Thymus (tissue), 11 donors: ENCODE measurements around the gene KNCN. TPM values are rescaled to one million over a fixed set of nuclear protein-coding genes. Genes with fewer than 3 reads are reported as not detected.

Experiments used
- DNase-seq, 9 donors: peaks; one replicate each; pipeline ENCODE4 v3.0.0-alpha.2; 2013; ENCODE audit warnings: low spot score in 9 of 9, low read depth in 6 of 9, missing footprints in 1 of 9
- H3K27ac ChIP-seq, 2 donors: one replicate each; pipeline ENCODE4 v1.5.1; 2013; ENCODE audit warnings: control low read depth in 1 of 2, low read depth in 1 of 2, low read length in 1 of 2, mild to moderate bottlenecking in 1 of 2, moderate library complexity in 1 of 2
- H3K27me3 ChIP-seq, 2 donors: one replicate each; pipeline ENCODE4 v1.5.1; 2013; ENCODE audit warnings: low read length in 1 of 2; ENCODE audit not compliant: control insufficient read depth in 2 of 2, insufficient read depth in 1 of 2
- H3K36me3 ChIP-seq, 2 donors: one replicate each; pipeline ENCODE4 v1.5.1; 2013; ENCODE audit warnings: low read length in 1 of 2, mild to moderate bottlenecking in 1 of 2, moderate library complexity in 1 of 2; ENCODE audit not compliant: control insufficient read depth in 2 of 2, insufficient read depth in 2 of 2
- H3K4me1 ChIP-seq, 2 donors: one replicate each; pipeline ENCODE4 v1.5.1; 2013; ENCODE audit warnings: low read length in 2 of 2; ENCODE audit not compliant: control insufficient read depth in 2 of 2, insufficient read depth in 2 of 2
- H3K4me3 ChIP-seq, 2 donors: one replicate each; pipeline ENCODE4 v1.5.1; 2013; ENCODE audit warnings: low read length in 2 of 2, control low read depth in 1 of 2, mild to moderate bottlenecking in 1 of 2
- H3K9me3 ChIP-seq, 2 donors: one replicate each; pipeline ENCODE4 v1.5.1; 2013; ENCODE audit warnings: low read length in 1 of 2, mild to moderate bottlenecking in 1 of 2; ENCODE audit not compliant: control insufficient read depth in 2 of 2, insufficient read depth in 1 of 2
- WGBS: extraction: QIAGEN DNeasy Blood & Tissue Kit; methylation state at CpG from one replicate; pipeline ENCODE4 v1.1.7; 2013; 5-methylcytosine and 5-hydroxymethylcytosine counted together
- polyA plus RNA-seq: library from polyadenylated mRNA; stranded (reverse); fragments of 200-250 nt; gene quantifications from one replicate; pipeline ENCODE4 v1.2.3, GENCODE V29; 2013
- total RNA-seq: library from RNA; stranded (reverse); fragments of 120-200 nt; gene quantifications from one replicate; pipeline ENCODE4 v1.2.4, GENCODE V29; 2013
- donor health status: healthy.

The KNCN gene
- total and polyA plus RNA-seq, 2 donors = 0.05 TPM; not detected in 1

DNA sequence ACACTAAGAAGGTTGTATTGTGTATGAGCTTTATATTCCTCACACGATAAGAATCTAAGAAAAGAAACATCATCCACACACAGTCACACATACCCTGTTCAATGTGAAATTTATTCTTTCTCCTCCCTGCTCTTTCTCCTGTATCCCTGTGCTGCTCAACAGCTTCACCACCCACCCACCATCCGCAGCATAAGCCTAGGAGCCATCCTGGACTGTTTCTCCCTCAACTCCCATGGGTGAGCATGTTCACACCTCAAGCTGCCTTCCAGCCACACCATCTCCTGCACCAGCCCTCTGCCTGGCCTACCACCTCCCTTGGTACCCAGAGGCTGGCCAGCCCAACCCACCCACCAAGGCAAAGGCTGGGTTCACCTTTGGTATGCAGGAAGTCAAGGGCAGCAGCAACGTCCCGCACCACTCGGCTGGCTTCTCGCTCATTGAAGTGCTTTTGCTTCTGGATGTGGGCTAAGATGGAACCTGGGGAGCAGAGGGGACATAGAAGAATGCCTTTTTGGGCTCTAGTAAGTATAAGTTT, 20.3 kb upstream of the KNCN start:
- Histone ChIP-seq H3K4me3 (no peak overlapping the region), H3K36me3 (peaks cover 28 to 58% of the 10 kb centered on the region in 2 donors), H3K27ac (no peak overlapping the region), H3K4me1 (no peaks in the 10 kb centered on the region), H3K27me3 (no peaks in the 10 kb centered on the region), H3K9me3 (no peaks in the 10 kb centered on the region)
- WGBS = over 99% methylated on average over 6 of the region's 6 CpGs
- DNase-seq = no peak

DNA sequence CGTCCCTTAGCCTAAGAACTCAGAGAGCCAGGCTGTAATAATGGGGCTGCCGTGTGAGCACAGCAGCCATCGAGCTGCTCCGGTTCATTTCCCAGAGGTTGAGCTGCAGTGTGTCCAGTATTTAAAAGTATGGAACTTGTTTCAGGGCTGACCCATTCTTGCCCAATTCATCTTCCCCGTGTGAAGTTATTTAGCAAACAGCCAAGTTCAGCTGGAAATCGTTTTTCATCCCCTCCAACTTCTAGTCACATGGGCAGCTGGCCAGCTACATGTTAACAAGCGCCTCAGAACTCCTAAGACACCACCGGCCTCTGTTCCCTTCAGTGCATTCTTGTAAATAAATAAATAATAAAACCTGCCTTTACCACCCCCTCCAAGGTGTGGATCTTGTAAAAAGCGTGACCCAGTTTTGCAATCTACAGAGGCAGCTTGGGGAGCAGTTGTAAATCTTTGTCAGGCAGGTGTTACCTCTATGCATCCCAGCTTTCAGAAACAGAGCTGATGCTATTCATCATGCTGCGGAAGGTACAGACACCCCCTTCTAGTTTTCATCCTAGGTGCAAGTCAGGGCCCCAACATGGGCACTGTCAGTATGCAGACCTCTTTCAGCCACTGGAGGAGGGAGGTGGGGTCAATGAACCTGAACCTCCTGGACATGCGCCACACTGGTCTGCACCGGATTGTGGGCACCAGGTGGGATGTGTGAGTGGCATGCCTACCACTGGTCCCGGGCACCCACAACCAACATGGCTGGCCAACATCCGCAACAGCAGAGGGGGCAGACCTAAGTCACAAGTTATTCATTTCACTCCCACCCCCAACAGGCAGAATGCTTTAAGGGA, 18.7 kb upstream of the KNCN start:
- Histone ChIP-seq H3K9me3 (no peaks in the 10 kb centered on the region), H3K4me1 (no peaks in the 10 kb centered on the region), H3K27me3 (no peaks in the 10 kb centered on the region), H3K4me3 (no peak overlapping the region), H3K36me3 (peaks cover 22 to 51% of the 10 kb centered on the region in 2 donors), H3K27ac (no peak overlapping the region)
- no peak for DNase-seq
- WGBS = 92% methylated on average over 14 of the region's 14 CpGs

DNA sequence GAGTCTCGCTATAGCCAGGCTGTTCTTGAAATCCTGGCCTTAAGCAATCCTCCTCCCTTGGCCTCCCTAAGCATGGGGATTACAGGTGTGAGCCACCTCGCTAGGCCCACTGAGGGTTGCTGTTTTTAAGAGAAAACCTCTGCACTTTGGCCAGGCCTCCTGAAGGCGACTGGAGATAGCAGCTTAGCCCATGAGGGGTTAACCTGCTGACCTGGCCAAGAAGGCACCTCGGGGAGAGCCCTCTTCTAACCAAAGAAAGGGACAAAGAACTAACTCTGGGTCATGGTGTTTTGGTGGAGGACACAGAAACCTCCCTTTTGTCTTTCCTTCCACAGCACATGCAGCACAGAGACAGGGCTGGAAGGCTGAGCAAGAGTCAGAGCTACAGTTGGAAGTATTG, 17.7 kb upstream of the KNCN start:
- H3K36me3 ChIP-seq = peaks cover 22 to 55% of the 10 kb centered on the region in 2 donors
- no peak overlapping the region for H3K27ac ChIP-seq
- WGBS = 94% methylated on average over 4 of the region's 4 CpGs

DNA sequence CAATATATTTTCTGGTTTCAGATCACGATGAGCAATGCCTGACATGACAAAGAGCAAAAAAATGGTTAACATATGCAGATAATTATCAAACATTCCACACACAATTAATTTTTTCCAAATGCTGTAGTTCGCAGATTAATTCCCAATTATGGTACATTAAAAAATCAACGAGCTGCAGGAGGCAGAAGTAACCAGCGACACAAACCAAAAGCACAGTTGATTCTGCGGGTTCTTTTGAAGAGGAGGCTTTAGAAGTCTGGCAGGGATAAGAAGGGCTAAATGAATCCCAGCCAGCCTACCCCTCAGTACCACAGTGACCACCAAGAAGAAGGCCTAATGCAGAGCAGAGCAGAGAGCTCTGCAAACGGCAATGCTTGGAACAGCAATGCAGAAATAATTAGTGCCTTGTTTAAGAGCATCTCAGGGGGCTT, 17.0 kb upstream of the KNCN start:
- DNase-seq = no peak
- no peak overlapping the region for H3K4me3 ChIP-seq
- peaks cover 22 to 54% of the 10 kb centered on the region in 2 donors for H3K36me3 ChIP-seq
- H3K9me3 ChIP-seq = no peaks in the 10 kb centered on the region
- H3K27me3 ChIP-seq = no peaks in the 10 kb centered on the region
- 97% methylated on average over 6 of the region's 6 CpGs for WGBS
- H3K4me1 ChIP-seq = no peaks in the 10 kb centered on the region
- no peak overlapping the region for H3K27ac ChIP-seq

More for the DNA sequence above, 17.7 kb upstream of the KNCN start:
- H3K9me3 ChIP-seq = no peaks in the 10 kb centered on the region
- no peak for DNase-seq
- H3K27me3 ChIP-seq = no peaks in the 10 kb centered on the region
- H3K4me1 ChIP-seq = no peaks in the 10 kb centered on the region
- no peak overlapping the region for H3K4me3 ChIP-seq

DNA sequence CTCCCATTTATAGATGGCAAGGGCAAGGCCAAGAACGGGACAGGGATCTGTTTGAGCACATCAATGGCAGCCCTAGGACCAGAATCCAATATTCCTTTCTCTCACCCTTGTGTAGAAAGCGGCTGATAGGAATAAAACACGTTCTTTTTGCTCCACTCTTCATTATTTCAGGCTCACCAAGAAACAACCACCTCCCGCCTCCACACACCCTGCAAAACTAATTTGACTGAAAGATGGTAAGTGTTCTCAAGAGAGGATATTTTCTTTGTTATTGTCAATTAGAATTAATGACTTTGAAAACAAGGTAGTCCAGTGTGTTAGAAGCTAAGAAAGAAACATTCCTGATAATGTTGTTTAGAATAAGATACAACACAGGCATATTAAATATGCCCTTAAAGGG, 11.9 kb upstream of the KNCN start:
- H3K27ac ChIP-seq = no peak overlapping the region
- H3K36me3 ChIP-seq = peaks cover 46 to 70% of the 10 kb centered on the region in 2 donors
- 97% methylated on average over 4 of the region's 4 CpGs for WGBS

DNA sequence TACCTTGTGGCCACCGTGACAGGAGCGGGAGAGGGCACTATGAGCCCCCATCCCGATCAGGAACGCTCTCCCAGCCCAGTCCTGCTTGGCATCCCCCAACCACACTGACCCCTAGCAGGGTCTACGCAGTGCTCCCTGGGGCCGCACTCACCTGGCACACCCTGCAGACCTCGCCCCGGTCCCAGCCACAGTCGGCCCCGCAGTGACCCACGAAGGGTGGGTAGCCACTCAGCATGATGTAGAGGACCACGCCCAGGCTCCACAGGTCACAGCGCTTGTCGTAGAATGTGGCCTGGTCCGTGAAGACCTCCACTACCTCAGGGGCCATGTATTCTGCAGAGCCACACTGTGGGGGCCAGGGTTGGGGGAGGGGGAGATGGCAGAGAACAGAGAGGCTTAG, 11.1 kb upstream of the KNCN start:
- WGBS = 98% methylated on average over 15 of the region's 15 CpGs
- Histone ChIP-seq H3K4me1 (no peaks in the 10 kb centered on the region), H3K36me3 (peaks cover 49 to 69% of the 10 kb centered on the region in 2 donors), H3K9me3 (no peaks in the 10 kb centered on the region), H3K4me3 (no peak overlapping the region), H3K27ac (no peak overlapping the region), H3K27me3 (no peaks in the 10 kb centered on the region)
- no peak for DNase-seq

More for the DNA sequence above, 11.9 kb upstream of the KNCN start:
- Histone ChIP-seq H3K4me3 (no peak overlapping the region), H3K4me1 (no peaks in the 10 kb centered on the region), H3K27me3 (no peaks in the 10 kb centered on the region), H3K9me3 (no peaks in the 10 kb centered on the region)
- no peak for DNase-seq

DNA sequence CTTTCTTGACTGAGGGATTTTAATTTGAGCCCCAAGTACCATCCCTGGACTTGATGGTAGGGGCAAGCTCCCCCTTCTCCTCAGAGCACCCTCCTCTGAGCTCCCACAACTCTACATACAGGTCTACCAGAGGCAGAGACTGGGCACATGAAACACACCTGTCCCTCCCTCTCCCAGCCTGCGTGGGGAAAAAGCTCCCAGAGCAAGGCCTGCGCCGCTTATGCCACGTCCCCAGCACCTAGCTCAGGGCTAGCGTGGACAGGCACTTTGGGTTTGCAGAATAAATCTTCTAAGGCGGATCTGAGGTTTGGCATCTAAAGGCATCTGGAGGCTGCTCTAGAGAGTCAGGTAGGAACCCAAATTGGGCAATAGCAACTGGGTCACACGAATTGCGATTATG, 7.5 kb upstream of the KNCN start:
- H3K9me3 ChIP-seq = no peaks in the 10 kb centered on the region
- no peak overlapping the region for H3K27ac ChIP-seq
- 99% methylated on average over 8 of the region's 8 CpGs for WGBS
- no peak overlapping the region for H3K4me3 ChIP-seq
- no peaks in the 10 kb centered on the region for H3K27me3 ChIP-seq
- DNase-seq = no peak
- no peaks in the 10 kb centered on the region for H3K4me1 ChIP-seq
- peaks cover 37 to 53% of the 10 kb centered on the region in 2 donors for H3K36me3 ChIP-seq

DNA sequence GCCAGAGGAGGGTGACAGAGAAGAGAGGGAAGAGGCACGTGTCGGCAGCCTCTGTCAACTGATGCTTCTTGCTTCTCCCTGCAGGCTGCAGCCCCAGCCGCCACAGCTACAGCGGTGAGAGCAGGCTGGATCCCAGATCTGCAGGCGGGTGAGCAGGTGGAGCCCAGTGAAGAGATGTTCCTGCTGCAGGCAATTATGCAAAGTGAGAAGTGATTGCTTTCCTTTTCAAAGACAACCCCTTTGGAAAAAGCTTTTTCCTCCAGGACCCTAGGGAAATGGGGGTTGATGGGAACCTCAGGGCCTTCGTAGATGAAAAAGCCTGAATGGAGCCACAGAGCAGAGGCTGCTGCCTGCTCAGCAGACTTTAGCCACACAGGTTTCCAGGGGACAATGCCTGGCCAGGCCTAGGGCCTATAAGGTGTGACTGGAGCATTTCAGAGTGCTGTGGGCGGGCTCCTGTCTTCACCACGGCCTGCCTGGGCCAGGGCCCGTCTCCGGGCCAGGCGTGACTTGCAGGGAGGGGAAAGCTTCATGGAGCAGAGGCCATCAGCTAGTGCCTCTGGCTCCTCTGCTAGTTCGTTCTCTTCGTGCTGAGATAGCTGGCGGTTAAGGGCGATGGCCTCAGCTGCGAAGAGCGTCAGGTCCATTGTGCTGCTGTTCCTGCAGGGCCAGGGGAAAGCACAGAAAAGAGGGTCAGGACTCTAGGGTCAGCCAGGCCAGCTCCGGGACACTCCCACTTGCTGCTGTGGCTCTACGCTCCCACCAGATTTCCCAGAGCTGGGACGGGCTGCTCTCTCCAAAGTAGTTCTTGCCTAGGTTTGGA, 6.9 kb upstream of the KNCN start:
- no peaks in the 10 kb centered on the region for H3K4me1 ChIP-seq
- H3K4me3 ChIP-seq = no peak overlapping the region
- no peaks in the 10 kb centered on the region for H3K27me3 ChIP-seq
- no peaks in the 10 kb centered on the region for H3K9me3 ChIP-seq
- H3K36me3 ChIP-seq = peaks cover 35 to 53% of the 10 kb centered on the region in 2 donors
- no peak overlapping the region for H3K27ac ChIP-seq
- DNase-seq = no peak
- WGBS = 96% methylated on average over 20 of the region's 20 CpGs

DNA sequence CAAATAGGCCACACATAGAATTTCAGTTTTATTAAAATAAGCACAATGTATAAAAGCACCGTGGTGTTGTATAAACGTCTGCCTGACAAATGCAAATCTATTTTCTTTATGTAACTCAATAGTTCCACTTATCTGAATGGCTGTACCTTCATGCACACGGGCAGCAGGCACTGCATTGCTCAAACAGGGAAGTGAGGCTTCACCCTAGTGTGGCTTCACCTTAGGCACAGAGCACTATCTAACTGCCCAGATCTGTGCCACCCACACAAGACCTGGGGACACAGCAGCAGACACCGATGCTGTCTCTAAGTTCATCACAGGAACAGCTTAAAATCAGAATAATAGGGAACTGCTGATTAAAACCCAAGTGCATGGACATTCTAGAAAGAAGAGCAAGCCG, 6.0 kb upstream of the KNCN start:
- Histone ChIP-seq H3K4me1 (peaks cover 0 to 2% of the 10 kb centered on the region in 2 donors), H3K9me3 (no peaks in the 10 kb centered on the region), H3K27ac (no peak overlapping the region), H3K4me3 (no peak overlapping the region), H3K36me3 (peaks cover 26 to 43% of the 10 kb centered on the region in 2 donors), H3K27me3 (peaks cover 0 to 2% of the 10 kb centered on the region in 2 donors)
- 89% methylated on average over 5 of the region's 5 CpGs for WGBS
- no peak for DNase-seq
